ENCODE results near the gene PCDHA13. TPM values are rescaled to one million over a fixed set of nuclear protein-coding genes. Genes with fewer than 3 reads are reported as not detected.

PCDHA13 gene
- total and polyA plus RNA-seq, 2 donors (not counting 1 experiment from before 2014, with no cell fraction given): 0.02 to 0.33 TPM

DNA sequence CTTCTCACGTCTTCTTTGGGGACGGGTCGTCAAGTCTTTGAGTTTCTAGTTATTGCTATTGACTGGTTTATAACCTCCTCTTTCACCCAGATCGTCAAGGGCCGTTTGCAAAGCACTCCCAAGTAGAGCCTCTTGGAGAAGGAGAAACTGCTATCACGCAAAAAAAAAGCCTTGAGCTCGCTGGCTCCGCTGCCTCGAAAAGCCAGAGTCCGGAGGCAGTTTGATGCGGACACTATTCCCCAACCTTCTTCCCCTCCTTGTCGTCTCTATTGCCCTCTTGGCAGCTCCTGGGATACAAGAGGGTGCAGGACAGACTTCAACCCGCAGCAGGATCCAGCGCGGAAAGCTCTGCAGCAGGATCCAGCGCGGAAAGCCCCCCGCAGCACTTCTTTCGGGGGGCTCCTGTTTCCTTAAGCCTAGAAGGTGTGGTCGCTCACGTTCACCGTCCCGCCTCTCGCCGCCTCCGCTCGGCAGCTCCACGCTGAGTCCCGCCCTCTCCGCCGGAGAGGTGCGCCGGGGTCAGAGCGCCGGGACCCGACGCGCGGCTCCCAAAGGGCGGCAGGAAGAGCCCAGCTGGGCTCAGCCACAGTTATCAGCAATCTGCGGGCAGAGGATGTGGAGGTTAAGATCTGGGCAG is 44.0 kb downstream of the PCDHA13 start, which contains the start of gene PCDHAC1:
TSS of gene PCDHAC1 (plus strand) at position 494 of the 637 bp plus-strand sequence. CDS start 594 bp downstream, outside the sequence.
- Histone ChIP-seq H3K36me3 (ENCODE audit: control insufficient read depth, insufficient read depth, low read length) (no peaks in the 10 kb centered on the region), H3K4me3 (replicated peaks in 1 of 4; ENCODE audit: control extremely low read depth in 1 of 4, insufficient read depth in 1 of 4, low read depth in 3 of 4, low read length in 4 of 4) (peak within 1 kb of the TSS; percentile 18 to 41 (median 31)), H3K9ac (ENCODE audit: insufficient read depth, low read length) (no peak within 1 kb of the TSS), H3K79me2 (ENCODE audit: control insufficient read depth, insufficient read depth, low read length) (no peaks in the 10 kb centered on the region), H3K27me3 (ENCODE audit: control insufficient read depth, insufficient read depth, low read length) (peaks cover 6% of the 10 kb centered on the region), H2AFZ (ENCODE audit: low read length) (peak within 1 kb of the TSS; percentile 71), H3K4me1 (ENCODE audit: control insufficient read depth, extremely low read depth, insufficient read depth, low read length) (no peaks in the 10 kb centered on the region), H4K20me1 (ENCODE audit: control insufficient read depth, extremely low read depth, insufficient read depth, low read length) (no peaks in the 10 kb centered on the region), H3K27ac (ENCODE audit: insufficient read depth, low read length) (no peak within 1 kb of the TSS), H3K9me3 (ENCODE audit: control insufficient read depth, insufficient read depth, low read depth, low read length) (no peaks in the 10 kb centered on the region), H3K4me2 (ENCODE audit: extremely low read depth, insufficient read depth, low read length) (peak within 1 kb of the TSS; percentile 71)
- no peak for TF ChIP-seq EZH2 (IDR thresholded peaks at IDR 0.05; ENCODE audit: low read length, missing control alignments)
- TF ChIP-seq, protein P1, sequence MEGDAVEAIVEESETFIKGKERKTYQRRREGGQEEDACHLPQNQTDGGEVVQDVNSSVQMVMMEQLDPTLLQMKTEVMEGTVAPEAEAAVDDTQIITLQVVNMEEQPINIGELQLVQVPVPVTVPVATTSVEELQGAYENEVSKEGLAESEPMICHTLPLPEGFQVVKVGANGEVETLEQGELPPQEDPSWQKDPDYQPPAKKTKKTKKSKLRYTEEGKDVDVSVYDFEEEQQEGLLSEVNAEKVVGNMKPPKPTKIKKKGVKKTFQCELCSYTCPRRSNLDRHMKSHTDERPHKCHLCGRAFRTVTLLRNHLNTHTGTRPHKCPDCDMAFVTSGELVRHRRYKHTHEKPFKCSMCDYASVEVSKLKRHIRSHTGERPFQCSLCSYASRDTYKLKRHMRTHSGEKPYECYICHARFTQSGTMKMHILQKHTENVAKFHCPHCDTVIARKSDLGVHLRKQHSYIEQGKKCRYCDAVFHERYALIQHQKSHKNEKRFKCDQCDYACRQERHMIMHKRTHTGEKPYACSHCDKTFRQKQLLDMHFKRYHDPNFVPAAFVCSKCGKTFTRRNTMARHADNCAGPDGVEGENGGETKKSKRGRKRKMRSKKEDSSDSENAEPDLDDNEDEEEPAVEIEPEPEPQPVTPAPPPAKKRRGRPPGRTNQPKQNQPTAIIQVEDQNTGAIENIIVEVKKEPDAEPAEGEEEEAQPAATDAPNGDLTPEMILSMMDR (conservative IDR thresholded peaks at IDR 0.05 in 1 of 2, IDR thresholded peaks at IDR 0.05 in 1 of 2; ENCODE audit: low read depth in 1 of 2, low read length in 2 of 2): no peak
- DNase-seq (ENCODE audit: low read depth in 2 of 2): no peak

DNA sequence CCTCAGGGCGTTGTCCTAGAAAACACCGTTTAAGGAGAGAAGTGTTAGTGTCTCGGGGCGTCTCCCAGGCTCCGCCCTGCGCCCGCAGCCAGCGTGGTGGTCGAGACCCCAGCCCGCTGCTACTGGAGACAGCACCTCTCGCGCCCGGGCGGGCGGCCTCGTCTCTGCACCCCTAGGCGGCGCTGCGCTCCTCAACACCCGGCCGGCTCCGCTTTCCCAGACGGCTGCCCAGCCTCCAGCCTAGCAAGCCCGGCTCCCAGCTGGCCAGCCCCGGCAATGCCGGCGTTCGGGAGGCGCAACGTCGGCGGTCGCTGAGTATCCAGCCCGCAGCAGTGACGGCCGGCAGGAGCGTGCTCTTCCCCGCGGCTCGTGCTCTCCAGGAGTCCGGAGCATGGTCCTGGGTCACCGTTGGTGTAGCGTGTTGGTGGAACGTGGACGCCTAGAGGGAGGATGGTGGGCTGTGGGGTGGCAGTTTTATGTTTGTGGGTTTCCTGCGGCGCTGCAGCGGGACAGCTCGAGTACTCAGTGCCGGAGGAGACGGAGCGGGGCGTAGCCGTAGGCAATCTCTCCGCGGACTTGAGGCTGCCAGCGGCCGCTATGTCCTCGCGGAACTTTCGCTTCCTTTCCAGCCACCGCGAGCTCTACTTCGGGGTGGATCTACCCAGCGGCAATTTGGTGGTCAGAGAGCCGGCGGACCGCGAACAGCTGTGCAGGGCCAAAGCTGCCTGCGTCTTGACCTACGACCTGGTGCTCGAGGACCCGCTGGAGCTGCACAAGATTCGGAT is 44.7 kb downstream of the PCDHA13 start:
- H3K4me2 ChIP-seq (ENCODE audit: extremely low read depth, insufficient read depth, low read length): peak overlapping the region; percentile 71
- peak overlapping the region; percentile 18 to 41 (median 31) for H3K4me3 ChIP-seq (replicated peaks in 1 of 4; ENCODE audit: control extremely low read depth in 1 of 4, insufficient read depth in 1 of 4, low read depth in 3 of 4, low read length in 4 of 4)
- H3K27me3 ChIP-seq (ENCODE audit: control insufficient read depth, insufficient read depth, low read length): peaks cover 6% of the 10 kb centered on the region
- TF ChIP-seq, protein P1 (conservative IDR thresholded peaks at IDR 0.05 in 1 of 2, IDR thresholded peaks at IDR 0.05 in 1 of 2; ENCODE audit: low read depth in 1 of 2, low read length in 2 of 2): peak; percentile 27 to 44
- TF ChIP-seq EZH2 (IDR thresholded peaks at IDR 0.05; ENCODE audit: low read length, missing control alignments): no peak
- H3K4me1 ChIP-seq (ENCODE audit: control insufficient read depth, extremely low read depth, insufficient read depth, low read length): no peaks in the 10 kb centered on the region
- H3K79me2 ChIP-seq (ENCODE audit: control insufficient read depth, insufficient read depth, low read length): no peaks in the 10 kb centered on the region
- no peaks in the 10 kb centered on the region for H4K20me1 ChIP-seq (ENCODE audit: control insufficient read depth, extremely low read depth, insufficient read depth, low read length)
- peak; percentile 27 to 30 for DNase-seq (ENCODE audit: low read depth in 2 of 2)
- H3K9me3 ChIP-seq (ENCODE audit: control insufficient read depth, insufficient read depth, low read depth, low read length): no peaks in the 10 kb centered on the region
- peak overlapping the region; percentile 71 for H2AFZ ChIP-seq (ENCODE audit: low read length)
- no peaks in the 10 kb centered on the region for H3K36me3 ChIP-seq (ENCODE audit: control insufficient read depth, insufficient read depth, low read length)
- no peak overlapping the region for H3K27ac ChIP-seq (ENCODE audit: insufficient read depth, low read length)
- no peak overlapping the region for H3K9ac ChIP-seq (ENCODE audit: insufficient read depth, low read length)

DNA sequence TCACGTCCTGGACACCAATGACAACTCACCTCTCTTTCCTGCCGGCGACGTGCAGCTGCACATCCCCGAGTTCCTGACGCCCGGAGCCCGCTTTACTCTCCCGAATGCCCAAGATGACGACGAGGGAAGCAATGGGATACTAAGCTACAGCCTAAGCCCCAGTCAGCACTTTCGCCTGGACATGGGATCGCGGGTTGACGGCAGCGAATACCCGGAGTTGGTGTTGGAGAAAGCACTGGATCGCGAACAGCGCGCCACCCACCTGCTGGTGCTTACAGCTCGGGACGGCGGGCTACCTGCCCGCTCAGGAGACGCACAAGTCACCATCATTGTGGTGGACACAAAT is 45.3 kb downstream of the PCDHA13 start:
- H3K27me3 ChIP-seq (ENCODE audit: control insufficient read depth, insufficient read depth, low read length): peaks cover 6% of the 10 kb centered on the region
- H3K36me3 ChIP-seq (ENCODE audit: control insufficient read depth, insufficient read depth, low read length): no peaks in the 10 kb centered on the region
- DNase-seq (ENCODE audit: low read depth in 2 of 2): no peak
- no peaks in the 10 kb centered on the region for H3K79me2 ChIP-seq (ENCODE audit: control insufficient read depth, insufficient read depth, low read length)
- H4K20me1 ChIP-seq (ENCODE audit: control insufficient read depth, extremely low read depth, insufficient read depth, low read length): no peaks in the 10 kb centered on the region
- no peak overlapping the region for H3K9ac ChIP-seq (ENCODE audit: insufficient read depth, low read length)
- peak overlapping the region; percentile 71 for H2AFZ ChIP-seq (ENCODE audit: low read length)
- H3K27ac ChIP-seq (ENCODE audit: insufficient read depth, low read length): no peak overlapping the region
- TF ChIP-seq, protein P1 (conservative IDR thresholded peaks at IDR 0.05 in 1 of 2, IDR thresholded peaks at IDR 0.05 in 1 of 2; ENCODE audit: low read depth in 1 of 2, low read length in 2 of 2): no peak
- no peak for TF ChIP-seq EZH2 (IDR thresholded peaks at IDR 0.05; ENCODE audit: low read length, missing control alignments)
- no peaks in the 10 kb centered on the region for H3K4me1 ChIP-seq (ENCODE audit: control insufficient read depth, extremely low read depth, insufficient read depth, low read length)
- H3K4me2 ChIP-seq (ENCODE audit: extremely low read depth, insufficient read depth, low read length): peak overlapping the region; percentile 71
- H3K9me3 ChIP-seq (ENCODE audit: control insufficient read depth, insufficient read depth, low read depth, low read length): no peaks in the 10 kb centered on the region
- H3K4me3 ChIP-seq (replicated peaks in 1 of 4; ENCODE audit: control extremely low read depth in 1 of 4, insufficient read depth in 1 of 4, low read depth in 3 of 4, low read length in 4 of 4): peak overlapping the region in 3 of 4 experiments; percentile 27 to 41 (median 35)

Data from fibroblast of lung (primary cell).